ENCODE data around the gene PTK7. TPM values are rescaled to one million over a fixed set of nuclear protein-coding genes. Genes with fewer than 3 reads are reported as not detected.

The PTK7 gene
- total and polyA plus RNA-seq, 2 of the 8 experiments (the other 6 are each of a cell fraction or from before 2014, with no cell fraction given) = 110 to 138 TPM

DNA sequence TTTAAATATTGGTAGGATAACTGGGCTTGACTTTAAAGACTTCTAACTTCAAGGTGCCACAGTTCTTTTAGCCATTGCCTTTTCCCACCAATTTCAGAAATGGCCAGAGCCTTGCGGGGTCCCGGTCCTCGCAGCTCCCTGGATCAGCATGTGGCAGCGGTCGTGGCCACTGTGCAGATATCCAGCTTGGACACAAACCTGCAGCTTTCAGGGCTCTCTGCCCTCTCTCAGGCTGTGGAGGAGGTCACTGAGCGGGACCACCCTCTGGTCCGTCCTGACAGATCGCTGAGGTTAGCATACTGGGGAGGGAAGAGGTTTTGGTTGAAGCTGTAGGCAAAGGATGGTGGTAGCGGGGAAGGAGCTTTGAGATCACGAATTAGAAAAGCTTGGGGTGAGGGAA, 112.3 kb downstream of the PTK7 start (continued):
- TF ChIP-seq RNF2 (IDR thresholded peaks at IDR 0.05; ENCODE audit: borderline replicate concordance, low read depth, low read length, missing control alignments, poor library complexity, severe bottlenecking) (no peak), TEAD4 (IDR thresholded peaks at IDR 0.05; ENCODE audit: low read depth, low read length) (no peak)
- TF ChIP-seq, protein P1, sequence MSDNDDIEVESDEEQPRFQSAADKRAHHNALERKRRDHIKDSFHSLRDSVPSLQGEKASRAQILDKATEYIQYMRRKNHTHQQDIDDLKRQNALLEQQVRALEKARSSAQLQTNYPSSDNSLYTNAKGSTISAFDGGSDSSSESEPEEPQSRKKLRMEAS (IDR thresholded peaks at IDR 0.05) = no peak
